Kasumi-1 (cell line): ENCODE measurements around the gene EFCAB5.
"Not testable (repeated sequence)": the region's sequence is repeated elsewhere in the genome, so short reads cannot be mapped to it uniquely, and the experiment has no call there.

ENCODE experiments used
- DNase-seq, 2 experiments: peaks; one replicate each; lab custom pipeline; 2025; lab: John Stamatoyannopoulos, UW

EFCAB5 gene

DNA sequence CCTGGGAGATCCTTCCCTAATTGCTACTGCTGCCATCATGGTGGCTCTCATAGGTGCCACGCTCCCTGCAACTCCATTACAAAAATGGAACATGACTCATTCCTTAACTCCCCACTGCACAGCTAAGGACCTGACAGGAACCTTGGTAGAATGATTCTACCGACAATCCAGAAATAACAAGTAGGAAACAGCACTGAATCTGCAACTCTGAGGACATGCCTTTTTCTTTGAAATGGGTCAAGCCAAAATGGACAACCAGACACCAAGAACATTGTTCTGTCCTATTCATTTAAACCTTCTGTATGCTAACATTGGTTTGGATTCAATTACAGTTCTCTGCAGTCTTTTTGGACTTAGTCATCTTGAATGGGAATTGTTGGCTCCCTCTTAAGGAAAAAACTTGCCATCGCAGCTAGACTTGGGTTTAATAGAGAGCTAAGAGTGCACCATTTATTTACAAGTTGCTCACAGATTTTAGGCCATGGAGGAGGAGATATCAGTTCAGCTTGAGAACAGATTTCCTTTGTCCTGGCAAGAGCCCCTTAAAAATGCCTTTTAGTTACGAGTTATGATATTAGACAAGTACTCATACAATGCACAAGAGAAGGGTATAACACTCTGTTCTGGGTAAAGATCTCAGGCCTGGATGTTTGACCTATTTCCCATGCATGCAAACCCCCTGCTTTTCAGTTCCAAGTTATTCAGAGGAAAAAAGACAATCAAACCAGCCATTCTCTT lies 154.2 kb downstream of the EFCAB5 start:
- peak; percentile 77 to 88 for DNase-seq

- DNase-seq = no peak
These were observed 160.4 kb downstream of the EFCAB5 start for GRCh38 chr17:30101686-30102390.

DNA sequence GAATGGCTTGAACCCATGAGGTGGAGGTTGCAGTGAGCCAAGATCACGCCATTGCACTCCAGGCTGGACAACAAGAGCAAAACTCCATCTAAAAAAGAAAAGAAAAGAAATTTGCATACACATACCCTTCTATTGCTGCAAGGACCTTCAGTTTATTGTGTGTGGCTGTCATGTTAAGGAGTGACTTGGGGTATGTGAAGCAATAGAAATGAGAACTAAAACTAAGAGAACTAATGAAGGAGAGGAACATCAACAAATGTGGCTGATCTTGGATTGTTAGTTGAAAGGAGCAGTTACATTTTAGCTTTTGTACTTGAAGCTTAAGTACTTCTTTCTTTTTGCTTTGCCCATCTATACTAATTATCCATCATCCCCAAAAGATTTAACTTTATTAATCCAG lies 162.5 kb downstream of the EFCAB5 start:
- DNase-seq = peak in 1 of 2 experiments; percentile 44

DNA sequence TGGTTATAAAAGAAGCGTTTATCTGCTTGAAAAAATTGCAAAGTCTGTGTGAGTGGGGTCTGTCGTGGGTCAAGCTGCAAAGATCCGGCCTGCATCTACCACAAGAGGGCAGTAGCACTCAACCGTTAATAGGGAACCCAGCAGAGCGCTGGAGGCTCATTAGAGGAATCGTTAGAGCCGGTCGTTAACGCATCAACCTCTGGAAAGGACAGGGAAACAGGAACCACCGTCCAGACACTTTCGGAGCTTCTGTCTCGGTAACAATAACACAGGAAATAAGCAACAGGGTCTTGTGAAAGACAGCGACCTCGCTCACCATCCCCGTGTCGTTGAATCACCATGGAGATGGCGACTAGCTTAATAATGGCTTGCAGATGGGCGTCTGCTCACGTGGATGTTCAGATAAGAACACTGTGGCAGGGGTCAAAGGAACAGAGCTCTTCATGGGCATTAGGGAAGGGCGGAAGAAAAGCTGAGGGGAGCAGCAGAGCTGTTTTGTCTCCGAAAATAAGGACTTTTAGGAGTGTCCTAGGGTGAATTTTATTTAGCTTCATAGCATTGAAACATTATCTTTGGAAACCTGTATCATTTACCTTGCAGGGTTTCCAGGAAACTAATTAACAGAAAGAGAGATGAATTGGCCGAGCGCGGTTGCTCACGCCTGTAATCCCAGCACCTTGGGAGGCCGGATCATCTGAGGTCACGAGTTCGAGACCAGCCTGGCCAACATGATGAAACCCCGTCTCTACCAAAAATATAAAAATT lies 163.3 kb downstream of the EFCAB5 start:
- peak; percentile 98 for DNase-seq

DNA sequence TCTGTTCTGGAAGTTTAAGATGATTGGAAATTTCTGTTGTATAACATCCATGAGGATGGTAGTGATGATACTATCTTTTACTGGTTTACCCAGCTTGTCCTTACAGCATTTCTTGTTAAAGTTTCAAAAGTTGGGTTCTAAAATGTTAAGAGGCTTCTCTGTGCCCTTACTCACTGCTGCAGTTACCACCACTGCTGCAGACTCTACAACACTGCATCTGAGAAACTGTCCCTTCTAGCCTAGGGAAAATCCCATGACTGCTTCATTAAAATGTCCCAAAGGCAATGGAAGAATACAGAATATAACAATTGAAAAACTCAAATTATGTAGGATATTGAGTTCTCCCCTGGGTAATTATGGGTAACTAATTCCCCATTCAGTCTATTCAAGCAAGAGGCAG lies 171.4 kb downstream of the EFCAB5 start:
- DNase-seq = no peak

- DNase-seq = no peak
These were observed 171.8 kb downstream of the EFCAB5 start for GRCh38 chr17:30113213-30113612.

GRCh38 chr17:30116345-30116660 lies 174.9 kb downstream of the EFCAB5 start:
- no peak for DNase-seq

DNA sequence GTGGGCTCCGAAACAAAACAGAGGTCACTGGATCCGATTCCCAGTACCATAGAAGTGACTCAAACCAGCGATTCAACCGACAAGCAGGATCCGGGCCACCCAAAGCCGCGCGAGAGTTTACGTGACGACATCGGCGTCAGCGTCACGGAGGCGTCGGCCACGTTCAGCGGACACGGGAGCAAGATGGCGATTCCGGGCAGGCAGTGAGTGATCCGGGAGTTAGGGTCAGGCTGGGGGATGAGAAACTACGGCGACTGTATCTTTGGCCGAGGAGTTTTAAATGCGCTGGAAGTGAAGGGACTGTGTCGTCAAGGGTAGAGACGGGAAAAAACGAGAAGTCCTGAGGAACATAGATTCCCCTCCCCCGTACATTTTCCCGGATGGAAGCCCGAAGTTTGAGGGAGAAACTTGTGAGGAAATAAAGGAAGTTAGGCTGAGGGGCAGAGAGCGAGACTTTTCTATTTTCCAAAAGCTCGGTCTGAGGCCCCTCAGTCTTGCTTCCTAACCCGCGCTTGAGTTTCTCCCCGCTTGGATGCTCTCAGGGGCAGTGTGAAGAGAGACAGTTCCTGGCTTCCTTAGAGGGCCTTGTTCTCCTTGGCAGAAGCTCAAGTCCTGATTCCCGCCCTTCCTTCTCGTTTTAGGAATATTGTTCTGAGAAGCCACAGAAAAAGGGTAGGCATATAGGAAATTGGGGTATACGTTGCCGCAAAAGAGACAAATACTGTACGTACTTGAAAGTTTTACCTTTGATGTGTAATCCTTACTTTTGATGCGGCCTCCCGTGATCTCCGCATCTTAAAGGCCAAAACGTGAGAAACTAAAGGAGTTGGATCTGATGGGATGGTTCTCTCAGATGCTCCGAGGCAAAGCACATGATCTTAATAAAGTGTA lies 175.5 kb downstream of the EFCAB5 start, which contains the start of gene NSRP1:
Gene NSRP1, plus strand, starts transcription at position 156 of the 891 bp plus-strand sequence. Its CDS starts 28 bp downstream, at position 184.
- peak; percentile 91 to 94 for DNase-seq

- no peak for DNase-seq
These were observed 176.2 kb downstream of the EFCAB5 start for GRCh38 chr17:30117675-30118081.

DNA sequence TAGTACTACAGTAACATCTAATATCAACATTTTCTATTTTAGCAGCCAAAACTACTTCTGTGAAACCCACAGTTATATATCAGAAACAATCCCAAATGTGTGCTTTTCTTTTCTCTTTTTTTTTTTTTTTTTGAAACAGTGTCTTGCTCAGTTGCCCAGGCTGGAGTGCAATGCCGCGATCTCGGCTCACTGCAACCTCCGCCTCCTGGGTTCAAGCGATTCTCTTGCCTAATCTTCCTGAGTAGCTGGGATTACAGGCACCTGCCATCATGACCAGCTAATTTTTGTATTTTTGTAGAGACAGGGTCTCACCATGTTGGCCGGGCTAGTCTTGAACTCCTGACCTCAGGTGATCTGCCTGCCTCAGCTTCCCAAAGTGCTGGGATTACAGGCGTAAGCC lies 177.2 kb downstream of the EFCAB5 start:
- not testable (repeated sequence) for DNase-seq

GRCh38 chr17:30124273-30124796 lies 182.9 kb downstream of the EFCAB5 start:
- DNase-seq = no peak

- DNase-seq = no peak
These were observed 188.7 kb downstream of the EFCAB5 start for GRCh38 chr17:30130121-30130520.

DNA sequence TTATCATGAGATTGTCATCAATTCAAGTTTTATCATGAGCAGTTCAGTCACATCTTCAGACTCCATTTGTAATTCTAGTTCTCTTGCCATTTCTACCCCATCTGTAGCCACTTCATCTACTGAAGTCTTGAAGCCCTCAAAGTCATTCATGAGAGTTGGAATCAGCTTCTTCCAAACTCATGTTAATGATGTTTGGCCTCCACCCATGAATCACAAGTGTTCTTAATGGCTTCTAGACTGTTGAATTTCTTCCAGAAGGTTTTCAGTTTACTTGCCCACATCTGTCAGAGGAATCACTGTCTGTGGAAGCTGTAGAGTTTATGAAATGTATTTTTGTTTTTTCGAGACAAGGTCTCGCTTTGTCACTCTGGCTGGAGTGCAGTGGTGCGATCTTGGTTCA lies 191.2 kb downstream of the EFCAB5 start:
- no peak for DNase-seq

- no peak for DNase-seq
These were observed 191.8 kb downstream of the EFCAB5 start for GRCh38 chr17:30133197-30133596.

GRCh38 chr17:30134551-30134950 lies 193.1 kb downstream of the EFCAB5 start:
- DNase-seq = no peak

GRCh38 chr17:30137158-30137557 lies 195.7 kb downstream of the EFCAB5 start:
- no peak for DNase-seq

DNA sequence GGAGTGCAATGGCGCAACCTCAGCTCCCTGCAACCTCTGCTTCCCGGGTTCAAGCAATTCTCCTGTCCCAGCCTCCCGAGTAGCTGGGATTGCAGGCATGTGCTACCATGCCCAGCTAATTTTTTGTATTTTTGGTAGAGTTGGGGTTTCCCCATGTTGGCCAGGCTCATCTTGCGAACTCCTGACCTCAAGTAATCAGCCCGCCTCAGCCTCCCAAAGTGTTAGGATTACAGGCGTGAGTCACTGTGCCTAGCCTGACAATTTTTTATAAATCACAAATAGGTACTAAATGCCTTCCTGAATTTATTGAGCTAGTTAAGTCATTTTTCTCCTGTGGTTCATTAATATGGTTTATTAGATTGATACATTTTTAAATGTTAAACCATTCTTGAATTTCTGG lies 206.4 kb downstream of the EFCAB5 start:
- DNase-seq = not testable (repeated sequence)

DNA sequence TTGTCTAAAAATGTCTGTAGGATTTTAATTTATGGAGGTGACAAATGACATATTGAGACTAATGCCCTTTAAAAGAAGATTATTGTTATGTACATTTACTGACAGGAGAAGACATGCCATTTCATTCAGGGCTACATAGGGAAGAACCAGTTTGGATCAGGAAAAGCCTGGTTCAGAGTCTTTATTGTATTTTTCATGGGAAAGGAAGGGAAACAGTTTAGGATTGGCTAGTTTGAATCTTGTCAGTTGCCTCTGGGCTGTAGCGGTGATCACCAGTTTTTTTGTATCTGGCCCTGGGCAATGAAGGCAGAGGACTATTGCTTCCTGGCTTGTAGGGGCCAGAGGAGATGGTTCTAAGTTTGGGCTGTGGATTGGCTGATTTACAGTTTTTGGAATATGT lies 206.9 kb downstream of the EFCAB5 start:
- DNase-seq = no peak

- no peak for DNase-seq
These were observed 210.0 kb downstream of the EFCAB5 start for GRCh38 chr17:30151471-30151870.

DNA sequence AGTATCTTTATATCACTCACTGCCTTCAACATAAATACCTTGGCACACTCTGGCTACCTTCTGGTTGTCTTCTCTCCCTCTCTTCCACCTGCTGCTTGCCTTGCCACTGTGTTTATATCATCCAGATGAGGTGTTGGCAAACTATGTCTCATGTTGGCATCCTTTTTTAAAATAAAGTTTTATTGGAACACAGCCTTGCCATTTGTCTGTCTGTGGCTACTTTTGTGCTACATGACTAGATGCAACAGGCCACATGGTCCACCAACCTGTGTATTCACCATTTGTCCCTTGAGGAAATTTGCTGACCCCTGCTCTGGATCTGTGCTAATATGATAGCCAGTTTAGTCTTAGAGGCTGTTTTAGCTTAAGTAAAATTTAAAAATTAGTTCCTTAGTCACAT lies 212.0 kb downstream of the EFCAB5 start:
- DNase-seq = no peak

- DNase-seq = no peak
These were observed 214.0 kb downstream of the EFCAB5 start for GRCh38 chr17:30155389-30155788.
